Gastrocnemius medialis (tissue), 4 donors: ENCODE data around the gene PAPPA2. TPM values are rescaled to one million over a fixed set of nuclear protein-coding genes. Genes with fewer than 3 reads are reported as not detected.

ENCODE experiments used
- ATAC-seq, 2 donors: fragments of 150-250 bp; one replicate each; pipeline ENCODE4 v1.9.1; 2016
- DNase-seq, 2 donors: peaks; one replicate each; pipeline ENCODE4 v3.0.0-alpha.2; 2019
- H3K27ac ChIP-seq, 4 donors: fragments of 200-600 bp; sonication (generic); 1 replicate in 1 of 4; 2 replicates in 3 of 4; pipeline ENCODE4 v1.5.1; 2016 to 2018; ENCODE audit warnings: mild to moderate bottlenecking in 2 of 4, moderate library complexity in 1 of 4
- H3K27me3 ChIP-seq, 3 donors: fragments of 200-600 bp; sonication (generic) in 2 of 3; 1 replicate in 1 of 3; 2 replicates in 2 of 3; pipeline versions ENCODE4 v1.5.1 to v1.6.0; 2016 to 2019; ENCODE audit warnings: mild to moderate bottlenecking in 1 of 3, moderate library complexity in 1 of 3
- H3K36me3 ChIP-seq, 2 donors: fragments of 200-600 bp; sonication (generic) in 1 of 2; one replicate each; pipeline ENCODE4 v1.5.1; 2017 to 2018
- H3K4me1 ChIP-seq, 2 donors: fragments of 200-600 bp; sonication (generic) in 1 of 2; one replicate each; pipeline ENCODE4 v1.5.1; 2016 to 2017; ENCODE audit warnings: mild to moderate bottlenecking in 2 of 2
- H3K4me3 ChIP-seq, 4 donors: fragments of 200-600 bp; sonication (generic) in 3 of 4; 1 replicate in 1 of 4; 2 replicates in 3 of 4; pipeline ENCODE4 v1.5.1; 2016 to 2019; ENCODE audit warnings: mild to moderate bottlenecking in 2 of 4
- H3K9me3 ChIP-seq, 3 donors: fragments of 200-600 bp; sonication (generic) in 2 of 3; 1 replicate in 1 of 3; 2 replicates in 2 of 3; pipeline ENCODE4 v1.5.1; 2016 to 2019
- POLR2A ChIP-seq, 2 donors: fragments of 450-650 bp; IDR thresholded peaks; one replicate each; pipeline ENCODE4 v1.6.1; 2017; ENCODE audit warnings: antibody characterized with exemption in 2 of 2, mild to moderate bottlenecking in 2 of 2, moderate library complexity in 2 of 2
- in situ Hi-C, 4 donors: fragments of 200-750 bp; cut with MboI; loops; one replicate each; pipeline versions ENCODE4 v1.15.0 to v1.8.0; 2017; ENCODE audit warnings: low sequenced_read_pairs in 4 of 4
- intact Hi-C: fragments of 100-400 bp; cut with DNase I; formaldehyde crosslinking; loops from one replicate; pipeline ENCODE4 v1.15.1; 2023; ENCODE audit warnings: low total_unique reads
- total RNA-seq, 4 donors: library from RNA; depleted of rRNA; stranded (reverse); fragments of >200 nt; gene quantifications; one replicate each; pipeline versions ENCODE4 v1.1.0 to v1.2.3, GENCODE V29; 2016
- TF ChIP-seq, protein P1 (sequence below), 5 experiments: fragments of 450-650 bp in 3 of 5; fragments of 200-600 bp in 2 of 5; sonication (generic) in 2 of 5; IDR thresholded peaks in 4 of 5; conservative IDR thresholded peaks in 1 of 5; 1 replicate in 4 of 5; 2 replicates in 1 of 5; pipeline ENCODE4 v1.5.1; 2016 to 2019; ENCODE audit warnings: antibody characterized with exemption in 5 of 5, mild to moderate bottlenecking in 3 of 5, moderate library complexity in 3 of 5

Gene PAPPA2
- total RNA-seq, 4 donors from 2014 or later: 0.11 TPM; not detected in 3

GRCh38 chr1:176820391-176821031, 357.5 kb downstream of the PAPPA2 start:
- DNase-seq: no peak
- Histone ChIP-seq H3K4me1 (no peaks in the 10 kb centered on the region), H3K27ac (no peak overlapping the region), H3K27me3 (no peaks in the 10 kb centered on the region), H3K9me3 (no peaks in the 10 kb centered on the region), H3K36me3 (no peaks in the 10 kb centered on the region), H3K4me3 (no peak overlapping the region)
- in situ Hi-C loops (no loop called here), intact Hi-C loops (no loop called here)
- TF ChIP-seq, protein P1, sequence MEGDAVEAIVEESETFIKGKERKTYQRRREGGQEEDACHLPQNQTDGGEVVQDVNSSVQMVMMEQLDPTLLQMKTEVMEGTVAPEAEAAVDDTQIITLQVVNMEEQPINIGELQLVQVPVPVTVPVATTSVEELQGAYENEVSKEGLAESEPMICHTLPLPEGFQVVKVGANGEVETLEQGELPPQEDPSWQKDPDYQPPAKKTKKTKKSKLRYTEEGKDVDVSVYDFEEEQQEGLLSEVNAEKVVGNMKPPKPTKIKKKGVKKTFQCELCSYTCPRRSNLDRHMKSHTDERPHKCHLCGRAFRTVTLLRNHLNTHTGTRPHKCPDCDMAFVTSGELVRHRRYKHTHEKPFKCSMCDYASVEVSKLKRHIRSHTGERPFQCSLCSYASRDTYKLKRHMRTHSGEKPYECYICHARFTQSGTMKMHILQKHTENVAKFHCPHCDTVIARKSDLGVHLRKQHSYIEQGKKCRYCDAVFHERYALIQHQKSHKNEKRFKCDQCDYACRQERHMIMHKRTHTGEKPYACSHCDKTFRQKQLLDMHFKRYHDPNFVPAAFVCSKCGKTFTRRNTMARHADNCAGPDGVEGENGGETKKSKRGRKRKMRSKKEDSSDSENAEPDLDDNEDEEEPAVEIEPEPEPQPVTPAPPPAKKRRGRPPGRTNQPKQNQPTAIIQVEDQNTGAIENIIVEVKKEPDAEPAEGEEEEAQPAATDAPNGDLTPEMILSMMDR (IDR thresholded peaks at IDR 0.05 in 4 of 5, conservative IDR thresholded peaks at IDR 0.05 in 1 of 5): no peak
- TF ChIP-seq POLR2A (IDR thresholded peaks at IDR 0.05): no peak
- peak in 1 of 2 donors; percentile 23 for ATAC-seq

- Histone ChIP-seq H3K4me1 (no peaks in the 10 kb centered on the region), H3K9me3 (no peaks in the 10 kb centered on the region), H3K36me3 (no peaks in the 10 kb centered on the region), H3K27ac (no peak overlapping the region), H3K4me3 (no peak overlapping the region), H3K27me3 (no peaks in the 10 kb centered on the region)
- DNase-seq (no peak), ATAC-seq (no peak)
- intact Hi-C loops (no loop called here), in situ Hi-C loops (loop anchor here in 1 of 4 donors (25.0 kb wide), 1 partner anchor 439 kb away; no protein-coding TSS in a partner anchor)
- no peak for TF ChIP-seq POLR2A (IDR thresholded peaks at IDR 0.05)
- TF ChIP-seq, protein P1 (IDR thresholded peaks at IDR 0.05 in 4 of 5, conservative IDR thresholded peaks at IDR 0.05 in 1 of 5): no peak
Measured at GRCh38 chr1:176826265-176826664, 363.3 kb downstream of the PAPPA2 start.

DNA sequence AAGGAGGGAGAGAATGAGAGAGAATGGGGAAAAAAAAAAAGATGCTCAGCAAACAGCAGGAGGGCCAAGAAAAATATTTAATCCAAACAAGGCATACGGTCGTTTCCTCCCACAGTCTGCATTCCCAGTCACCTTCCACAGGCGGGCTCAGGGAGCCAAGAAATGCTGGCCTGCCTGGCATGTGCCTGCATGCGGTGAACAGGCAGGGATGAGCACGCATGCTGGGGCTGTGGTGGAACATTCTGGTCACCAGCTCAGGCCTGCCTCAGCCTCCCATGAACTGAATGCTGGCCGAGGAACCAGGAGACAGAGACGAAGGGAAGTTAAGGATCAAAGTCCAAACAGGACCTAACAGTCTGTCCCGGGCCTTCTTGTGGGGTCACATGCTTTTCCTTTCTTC, 366.3 kb downstream of the PAPPA2 start:
- Histone ChIP-seq H3K4me3 (no peak overlapping the region), H3K36me3 (no peaks in the 10 kb centered on the region), H3K27me3 (no peaks in the 10 kb centered on the region), H3K9me3 (no peaks in the 10 kb centered on the region), H3K27ac (no peak overlapping the region), H3K4me1 (no peaks in the 10 kb centered on the region)
- TF ChIP-seq, protein P1 (IDR thresholded peaks at IDR 0.05 in 4 of 5, conservative IDR thresholded peaks at IDR 0.05 in 1 of 5): no peak
- TF ChIP-seq POLR2A (IDR thresholded peaks at IDR 0.05): no peak
- DNase-seq (no peak), ATAC-seq (no peak)
- intact Hi-C loops: no loop called here
- in situ Hi-C loops: loop anchor here in 1 of 4 donors (25.0 kb wide), 1 partner anchor 442 kb away; no protein-coding TSS in a partner anchor

DNA sequence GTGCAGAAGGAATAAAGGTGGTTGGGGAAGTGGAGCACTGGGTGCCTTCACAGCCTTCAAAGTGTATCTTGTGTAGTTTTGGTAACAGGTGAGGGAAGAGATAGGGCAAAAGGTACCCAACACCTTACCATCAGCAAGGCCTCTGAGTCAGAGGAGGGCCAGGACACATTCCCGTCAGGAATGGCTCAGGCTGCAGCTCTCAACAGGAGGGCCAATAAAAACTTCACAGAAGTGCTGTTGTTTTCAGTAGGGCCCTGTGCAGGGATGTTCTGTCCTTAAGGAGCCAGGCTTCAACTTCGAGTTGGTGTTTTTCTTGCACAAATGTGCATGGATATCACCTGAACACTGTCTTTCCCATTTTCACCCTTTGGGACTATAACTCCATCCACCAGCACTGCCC, 368.2 kb downstream of the PAPPA2 start:
- Histone ChIP-seq H3K27ac (no peak overlapping the region), H3K27me3 (no peaks in the 10 kb centered on the region), H3K36me3 (no peaks in the 10 kb centered on the region), H3K4me1 (no peaks in the 10 kb centered on the region), H3K4me3 (no peak overlapping the region), H3K9me3 (no peaks in the 10 kb centered on the region)
- intact Hi-C loops (no loop called here), in situ Hi-C loops (loop anchor here in 1 of 4 donors (25.0 kb wide), 1 partner anchor 444 kb away; no protein-coding TSS in a partner anchor)
- DNase-seq (no peak), ATAC-seq (no peak)
- TF ChIP-seq POLR2A (IDR thresholded peaks at IDR 0.05): no peak
- TF ChIP-seq, protein P1 (IDR thresholded peaks at IDR 0.05 in 4 of 5, conservative IDR thresholded peaks at IDR 0.05 in 1 of 5): no peak
